ENCODE measurements around the gene NAAA. TPM values are rescaled to one million over a fixed set of nuclear protein-coding genes. Genes with fewer than 3 reads are reported as not detected.
"Not testable (repeated sequence)": the region's sequence is repeated elsewhere in the genome, so short reads cannot be mapped to it uniquely, and the experiment has no call there.

The NAAA gene
- total RNA-seq, 1 experiment from 2014 or later = 17.0 TPM

- H3K4me3 ChIP-seq (replicated peaks in 1 of 2; ENCODE audit: low read depth in 1 of 2, low read length in 2 of 2); H4K20me1 ChIP-seq (ENCODE audit: insufficient read depth); H3K9me3 ChIP-seq (ENCODE audit: control insufficient read depth in 1 of 2, insufficient read depth in 1 of 2, low read depth in 1 of 2, low read length in 2 of 2); H3K36me3 ChIP-seq (ENCODE audit: control insufficient read depth in 1 of 2, insufficient read depth in 2 of 2, low read length in 2 of 2); POLR2A ChIA-PET; H3K79me2 ChIP-seq (ENCODE audit: insufficient read depth, low read length); H3K27ac ChIP-seq (ENCODE audit: low read depth, low read length); ATAC-seq; DNase-seq (ENCODE audit: low read depth, low spot score); H3K4me1 ChIP-seq (ENCODE audit: control insufficient read depth in 1 of 2, insufficient read depth in 2 of 2, low read length in 2 of 2); CTCF ChIA-PET; RAD21 ChIA-PET (ENCODE audit: low non-redundant PET in 1 of 2, low total read pairs in 2 of 2, uncharacterized antibody in 2 of 2, unreplicated experiment in 2 of 2); H3K27me3 ChIP-seq (ENCODE audit: insufficient read depth, low read length); H3K9ac ChIP-seq (ENCODE audit: low read length); H2AFZ ChIP-seq (ENCODE audit: low read depth, low read length, poor library complexity, severe bottlenecking); BruUV-seq (replicated peaks); H3K4me2 ChIP-seq (ENCODE audit: low read length); intact Hi-C loops (cut with micrococcal nuclease); H3K9me2 ChIP-seq (ENCODE audit: insufficient read depth): not testable (repeated sequence)
- peak; percentile 74; the same call in 1 of the 2 replicates for TF ChIP-seq CBX3 (IDR thresholded peaks at IDR 0.05; ENCODE audit: low read depth)
Observed at GRCh38 chr4:75910831-75911230, 30.0 kb downstream of the NAAA start.

- Histone ChIP-seq H4K20me1 (ENCODE audit: insufficient read depth) (no peaks in the 10 kb centered on the region), H3K4me3 (replicated peaks in 1 of 2; ENCODE audit: low read depth in 1 of 2, low read length in 2 of 2) (no peak overlapping the region), H3K4me2 (ENCODE audit: low read length) (no peak overlapping the region), H3K9me2 (ENCODE audit: insufficient read depth) (no peaks in the 10 kb centered on the region), H3K9me3 (ENCODE audit: control insufficient read depth in 1 of 2, insufficient read depth in 1 of 2, low read depth in 1 of 2, low read length in 2 of 2) (peaks cover 0 to 7% of the 10 kb centered on the region in 2 experiments; a peak in 1 of 4 replicates), H3K27ac (ENCODE audit: low read depth, low read length) (no peak overlapping the region), H3K4me1 (ENCODE audit: control insufficient read depth in 1 of 2, insufficient read depth in 2 of 2, low read length in 2 of 2) (no peaks in the 10 kb centered on the region), H3K27me3 (ENCODE audit: insufficient read depth, low read length) (no peaks in the 10 kb centered on the region), H3K9ac (ENCODE audit: low read length) (no peak overlapping the region), H3K79me2 (ENCODE audit: insufficient read depth, low read length) (no peaks in the 10 kb centered on the region), H2AFZ (ENCODE audit: low read depth, low read length, poor library complexity, severe bottlenecking) (no peak overlapping the region), H3K36me3 (ENCODE audit: control insufficient read depth in 1 of 2, insufficient read depth in 2 of 2, low read length in 2 of 2) (no peaks in the 10 kb centered on the region)
- ChIA-PET CTCF (interaction anchor here (3.5 kb wide), 1 partner anchor 14 kb away, joined by 14 read pairs; no protein-coding TSS in a partner anchor), POLR2A (no interaction called here), RAD21 (ENCODE audit: low non-redundant PET in 1 of 2, low total read pairs in 2 of 2, uncharacterized antibody in 2 of 2, unreplicated experiment in 2 of 2) (no interaction called here)
- no TSS peak for BruUV-seq (replicated peaks)
- no peak for DNase-seq (ENCODE audit: low read depth, low spot score)
- no peak for ATAC-seq
- TF ChIP-seq SRF (IDR thresholded peaks at IDR 0.05; ENCODE audit: low read depth) (no peak), ELF1 (IDR thresholded peaks at IDR 0.05; ENCODE audit: borderline replicate concordance, low read depth) (no peak), FOSL1 (IDR thresholded peaks at IDR 0.05; ENCODE audit: low read depth) (no peak), ATF3 (IDR thresholded peaks at IDR 0.05) (no peak), CBX3 (IDR thresholded peaks at IDR 0.05; ENCODE audit: low read depth) (no peak), CEBPB (IDR thresholded peaks at IDR 0.05; ENCODE audit: low read depth) (no peak), ZNF274 (IDR thresholded peaks at IDR 0.05; ENCODE audit: low read depth, low read length) (no peak)
- TF ChIP-seq, protein P1, sequence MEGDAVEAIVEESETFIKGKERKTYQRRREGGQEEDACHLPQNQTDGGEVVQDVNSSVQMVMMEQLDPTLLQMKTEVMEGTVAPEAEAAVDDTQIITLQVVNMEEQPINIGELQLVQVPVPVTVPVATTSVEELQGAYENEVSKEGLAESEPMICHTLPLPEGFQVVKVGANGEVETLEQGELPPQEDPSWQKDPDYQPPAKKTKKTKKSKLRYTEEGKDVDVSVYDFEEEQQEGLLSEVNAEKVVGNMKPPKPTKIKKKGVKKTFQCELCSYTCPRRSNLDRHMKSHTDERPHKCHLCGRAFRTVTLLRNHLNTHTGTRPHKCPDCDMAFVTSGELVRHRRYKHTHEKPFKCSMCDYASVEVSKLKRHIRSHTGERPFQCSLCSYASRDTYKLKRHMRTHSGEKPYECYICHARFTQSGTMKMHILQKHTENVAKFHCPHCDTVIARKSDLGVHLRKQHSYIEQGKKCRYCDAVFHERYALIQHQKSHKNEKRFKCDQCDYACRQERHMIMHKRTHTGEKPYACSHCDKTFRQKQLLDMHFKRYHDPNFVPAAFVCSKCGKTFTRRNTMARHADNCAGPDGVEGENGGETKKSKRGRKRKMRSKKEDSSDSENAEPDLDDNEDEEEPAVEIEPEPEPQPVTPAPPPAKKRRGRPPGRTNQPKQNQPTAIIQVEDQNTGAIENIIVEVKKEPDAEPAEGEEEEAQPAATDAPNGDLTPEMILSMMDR (IDR thresholded peaks at IDR 0.05 in 2 of 3, conservative IDR thresholded peaks at IDR 0.05 in 1 of 3; ENCODE audit: borderline replicate concordance in 1 of 3, insufficient read depth in 1 of 3, low read depth in 2 of 3, low read length in 2 of 3) = no peak
- TF ChIP-seq, protein P2, sequence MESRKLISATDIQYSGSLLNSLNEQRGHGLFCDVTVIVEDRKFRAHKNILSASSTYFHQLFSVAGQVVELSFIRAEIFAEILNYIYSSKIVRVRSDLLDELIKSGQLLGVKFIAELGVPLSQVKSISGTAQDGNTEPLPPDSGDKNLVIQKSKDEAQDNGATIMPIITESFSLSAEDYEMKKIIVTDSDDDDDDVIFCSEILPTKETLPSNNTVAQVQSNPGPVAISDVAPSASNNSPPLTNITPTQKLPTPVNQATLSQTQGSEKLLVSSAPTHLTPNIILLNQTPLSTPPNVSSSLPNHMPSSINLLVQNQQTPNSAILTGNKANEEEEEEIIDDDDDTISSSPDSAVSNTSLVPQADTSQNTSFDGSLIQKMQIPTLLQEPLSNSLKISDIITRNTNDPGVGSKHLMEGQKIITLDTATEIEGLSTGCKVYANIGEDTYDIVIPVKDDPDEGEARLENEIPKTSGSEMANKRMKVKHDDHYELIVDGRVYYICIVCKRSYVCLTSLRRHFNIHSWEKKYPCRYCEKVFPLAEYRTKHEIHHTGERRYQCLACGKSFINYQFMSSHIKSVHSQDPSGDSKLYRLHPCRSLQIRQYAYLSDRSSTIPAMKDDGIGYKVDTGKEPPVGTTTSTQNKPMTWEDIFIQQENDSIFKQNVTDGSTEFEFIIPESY (IDR thresholded peaks at IDR 0.05; ENCODE audit: extremely low read depth, insufficient replicate concordance, low read length) = no peak
- TF ChIP-seq, protein P3, sequence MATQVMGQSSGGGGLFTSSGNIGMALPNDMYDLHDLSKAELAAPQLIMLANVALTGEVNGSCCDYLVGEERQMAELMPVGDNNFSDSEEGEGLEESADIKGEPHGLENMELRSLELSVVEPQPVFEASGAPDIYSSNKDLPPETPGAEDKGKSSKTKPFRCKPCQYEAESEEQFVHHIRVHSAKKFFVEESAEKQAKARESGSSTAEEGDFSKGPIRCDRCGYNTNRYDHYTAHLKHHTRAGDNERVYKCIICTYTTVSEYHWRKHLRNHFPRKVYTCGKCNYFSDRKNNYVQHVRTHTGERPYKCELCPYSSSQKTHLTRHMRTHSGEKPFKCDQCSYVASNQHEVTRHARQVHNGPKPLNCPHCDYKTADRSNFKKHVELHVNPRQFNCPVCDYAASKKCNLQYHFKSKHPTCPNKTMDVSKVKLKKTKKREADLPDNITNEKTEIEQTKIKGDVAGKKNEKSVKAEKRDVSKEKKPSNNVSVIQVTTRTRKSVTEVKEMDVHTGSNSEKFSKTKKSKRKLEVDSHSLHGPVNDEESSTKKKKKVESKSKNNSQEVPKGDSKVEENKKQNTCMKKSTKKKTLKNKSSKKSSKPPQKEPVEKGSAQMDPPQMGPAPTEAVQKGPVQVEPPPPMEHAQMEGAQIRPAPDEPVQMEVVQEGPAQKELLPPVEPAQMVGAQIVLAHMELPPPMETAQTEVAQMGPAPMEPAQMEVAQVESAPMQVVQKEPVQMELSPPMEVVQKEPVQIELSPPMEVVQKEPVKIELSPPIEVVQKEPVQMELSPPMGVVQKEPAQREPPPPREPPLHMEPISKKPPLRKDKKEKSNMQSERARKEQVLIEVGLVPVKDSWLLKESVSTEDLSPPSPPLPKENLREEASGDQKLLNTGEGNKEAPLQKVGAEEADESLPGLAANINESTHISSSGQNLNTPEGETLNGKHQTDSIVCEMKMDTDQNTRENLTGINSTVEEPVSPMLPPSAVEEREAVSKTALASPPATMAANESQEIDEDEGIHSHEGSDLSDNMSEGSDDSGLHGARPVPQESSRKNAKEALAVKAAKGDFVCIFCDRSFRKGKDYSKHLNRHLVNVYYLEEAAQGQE (IDR thresholded peaks at IDR 0.05; ENCODE audit: low read depth) = no peak
- intact Hi-C loops (cut with micrococcal nuclease) = no loop called here
Observed at GRCh38 chr4:75909405-75909804, 31.4 kb downstream of the NAAA start.

Data from HCT116 (cell line).